SU-DHL-6 (cell line): ENCODE measurements around the gene CD300A.

ENCODE experiments used
- CTCF ChIP-seq: fragments of 200-600 bp; sonication (generic); IDR thresholded peaks from one replicate; pipeline ENCODE4 v1.5.1; 2017; ENCODE audit warnings: antibody characterized with exemption, mild to moderate bottlenecking, low read length, moderate library complexity; ENCODE audit not compliant: insufficient read depth, poor library complexity, severe bottlenecking
- EZH2phosphoT487 ChIP-seq: fragments of 200-600 bp; sonication (generic), shearing (Covaris generic); conservative IDR thresholded peaks from 2 replicates; pipeline ENCODE4 v1.6.1; 2018; ENCODE audit warnings: mild to moderate bottlenecking, antibody characterized with exemption, low read length, moderate library complexity, mixed read lengths

GRCh38 chr17:74427763-74428153, 38.7 kb upstream of the CD300A start:
- TF ChIP-seq CTCF: no peak
- no peak for TF ChIP-seq EZH2phosphoT487
